Measurements from ENCODE around the gene PCNA. TPM values are rescaled to one million over a fixed set of nuclear protein-coding genes. Genes with fewer than 3 reads are reported as not detected.

The PCNA gene
- polyA plus RNA-seq, 1 donor, result 206 TPM

GRCh38 chr20:5069141-5069806 is 50.5 kb downstream of the PCNA start:
- DNase-seq, result no peak

DNA sequence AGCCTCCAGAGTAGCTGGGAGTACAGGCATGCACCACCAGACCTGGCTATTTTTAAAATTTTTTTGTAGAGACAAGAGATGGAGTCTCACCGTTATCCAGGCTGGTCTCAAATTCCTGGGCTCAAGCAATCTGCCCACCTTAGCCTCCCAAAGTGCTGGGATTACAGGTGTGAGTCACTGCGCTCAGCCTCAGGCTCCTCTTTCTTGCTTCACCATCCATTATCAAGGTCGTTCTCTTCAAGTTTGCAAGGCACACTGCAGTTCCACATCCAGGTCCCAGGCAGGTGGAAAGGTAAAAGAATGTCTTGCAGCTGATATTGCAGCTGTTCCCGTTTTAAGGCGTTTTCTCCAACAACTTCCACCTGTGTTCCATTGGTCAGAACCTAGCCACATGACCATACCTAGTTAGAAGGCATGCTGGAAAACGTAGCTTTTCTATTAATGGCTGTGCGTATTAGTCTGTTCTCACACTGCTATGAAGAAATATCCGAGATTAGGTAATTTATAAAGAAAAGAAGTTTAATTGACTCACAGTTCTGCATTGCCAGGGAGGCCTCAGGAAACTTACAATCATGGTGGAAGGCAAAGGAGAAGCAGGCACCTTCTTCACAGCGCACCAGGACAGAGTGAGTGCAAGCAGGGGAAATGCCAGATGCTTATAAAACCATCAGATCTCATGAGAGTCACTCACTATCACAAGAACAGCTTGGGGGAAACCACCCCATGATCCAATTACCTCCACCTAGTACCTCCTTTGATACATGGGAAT is 51.7 kb downstream of the PCNA start:
- no peak for DNase-seq

- DNase-seq, result no peak
Measured at GRCh38 chr20:5065879-5066383, 53.8 kb downstream of the PCNA start.

- no peak for DNase-seq
Measured at GRCh38 chr20:5065166-5065878, 54.4 kb downstream of the PCNA start.

Other genes with a start within 250 kb of the PCNA start
- 25.9 TPM for gene SLC23A2, start 118.4 kb downstream of the PCNA start, polyA plus RNA-seq (ENCODE audit: insufficient read length)
- gene TMEM230, start 6.9 kb downstream of the PCNA start, polyA plus RNA-seq (ENCODE audit: insufficient read length), result 133 TPM
- gene CDS2, start 7.0 kb upstream of the PCNA start, polyA plus RNA-seq (ENCODE audit: insufficient read length), result 35.9 TPM
- gene PROKR2, start 197.0 kb upstream of the PCNA start, polyA plus RNA-seq (ENCODE audit: insufficient read length), result not detected